ENCODE results near the gene TLR3.

DNA sequence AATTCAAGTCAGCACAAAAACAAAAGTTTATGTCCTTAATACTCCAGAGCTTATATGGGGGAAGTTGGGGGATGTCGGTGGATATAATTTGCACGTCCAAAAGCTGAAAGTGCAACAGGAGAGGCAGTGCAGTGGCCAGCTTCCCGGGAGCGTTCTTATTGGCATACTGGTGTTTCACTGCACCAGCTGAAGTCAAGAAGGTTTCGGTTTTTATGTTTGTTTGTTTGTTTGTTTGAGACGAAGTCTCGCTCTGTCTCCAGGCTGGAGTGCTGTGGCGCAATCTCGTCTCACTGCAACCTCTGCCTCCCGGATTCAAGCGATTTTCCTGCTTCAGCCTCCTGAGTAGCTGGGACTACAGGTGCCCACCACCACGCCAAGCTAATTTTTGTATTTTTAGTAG is 28.6 kb upstream of the TLR3 start:
- TF ChIP-seq EZH2 (IDR thresholded peaks at IDR 0.05; ENCODE audit: low read depth, low read length, severe bottlenecking) (no peak), EP300 (IDR thresholded peaks at IDR 0.05; ENCODE audit: borderline replicate concordance in 1 of 2, low read depth in 2 of 2, low read length in 2 of 2) (no peak), GABPA (IDR thresholded peaks at IDR 0.05; ENCODE audit: borderline replicate concordance, insufficient read depth, low read length) (no peak), CREB1 (IDR thresholded peaks at IDR 0.05) (no peak), POU5F1 (IDR thresholded peaks at IDR 0.05; ENCODE audit: low read depth, low read length) (no peak), POLR2A (IDR thresholded peaks at IDR 0.05; ENCODE audit: control extremely low read depth in 1 of 2, low read depth in 2 of 2, low read length in 2 of 2) (no peak), KDM1A (IDR thresholded peaks at IDR 0.05; ENCODE audit: borderline replicate concordance, low read length) (no peak), ZNF274 (IDR thresholded peaks at IDR 0.05; ENCODE audit: borderline replicate concordance, extremely low read depth, low read length) (no peak), TAF7 (optimal IDR thresholded peaks at IDR 0.05; ENCODE audit: borderline replicate concordance, low read depth, low read length) (no peak), RFX5 (IDR thresholded peaks at IDR 0.05; ENCODE audit: borderline replicate concordance, low read depth, low read length) (no peak), SIN3A (conservative IDR thresholded peaks at IDR 0.05 in 1 of 2, IDR thresholded peaks at IDR 0.05 in 1 of 2; ENCODE audit: low read depth in 1 of 2, low read length in 2 of 2) (no peak), TCF12 (IDR thresholded peaks at IDR 0.05; ENCODE audit: low read depth, low read length) (no peak)
- TF ChIP-seq, protein P1, sequence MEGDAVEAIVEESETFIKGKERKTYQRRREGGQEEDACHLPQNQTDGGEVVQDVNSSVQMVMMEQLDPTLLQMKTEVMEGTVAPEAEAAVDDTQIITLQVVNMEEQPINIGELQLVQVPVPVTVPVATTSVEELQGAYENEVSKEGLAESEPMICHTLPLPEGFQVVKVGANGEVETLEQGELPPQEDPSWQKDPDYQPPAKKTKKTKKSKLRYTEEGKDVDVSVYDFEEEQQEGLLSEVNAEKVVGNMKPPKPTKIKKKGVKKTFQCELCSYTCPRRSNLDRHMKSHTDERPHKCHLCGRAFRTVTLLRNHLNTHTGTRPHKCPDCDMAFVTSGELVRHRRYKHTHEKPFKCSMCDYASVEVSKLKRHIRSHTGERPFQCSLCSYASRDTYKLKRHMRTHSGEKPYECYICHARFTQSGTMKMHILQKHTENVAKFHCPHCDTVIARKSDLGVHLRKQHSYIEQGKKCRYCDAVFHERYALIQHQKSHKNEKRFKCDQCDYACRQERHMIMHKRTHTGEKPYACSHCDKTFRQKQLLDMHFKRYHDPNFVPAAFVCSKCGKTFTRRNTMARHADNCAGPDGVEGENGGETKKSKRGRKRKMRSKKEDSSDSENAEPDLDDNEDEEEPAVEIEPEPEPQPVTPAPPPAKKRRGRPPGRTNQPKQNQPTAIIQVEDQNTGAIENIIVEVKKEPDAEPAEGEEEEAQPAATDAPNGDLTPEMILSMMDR (IDR thresholded peaks at IDR 0.05; ENCODE audit: control extremely low read depth in 1 of 3, insufficient read depth in 1 of 3, low read depth in 1 of 3, low read length in 3 of 3) = no peak
